Keratinocyte (primary cell): ENCODE results near the gene DOK4.

Experiments
- EZH2 ChIP-seq: IDR thresholded peaks from one replicate; pipeline ENCODE4 v1.6.1; 2012; ENCODE audit warnings: inconsistent platforms, mild to moderate bottlenecking, low read length, moderate library complexity
- TF ChIP-seq, protein P1 (sequence below), 3 experiments: IDR thresholded peaks in 1 of 3; conservative IDR thresholded peaks in 1 of 3; optimal IDR thresholded peaks in 1 of 3; 2 replicates in 2 of 3; 3 replicates in 1 of 3; pipeline versions ENCODE3 to v1.5.1; 2011; ENCODE audit warnings: low read length in 3 of 3, mild to moderate bottlenecking in 3 of 3, moderate library complexity in 2 of 3, control low read depth in 1 of 3, inconsistent platforms in 1 of 3; ENCODE audit not compliant: insufficient read depth in 2 of 3; ENCODE audit errors: extremely low read depth in 1 of 3

DNA sequence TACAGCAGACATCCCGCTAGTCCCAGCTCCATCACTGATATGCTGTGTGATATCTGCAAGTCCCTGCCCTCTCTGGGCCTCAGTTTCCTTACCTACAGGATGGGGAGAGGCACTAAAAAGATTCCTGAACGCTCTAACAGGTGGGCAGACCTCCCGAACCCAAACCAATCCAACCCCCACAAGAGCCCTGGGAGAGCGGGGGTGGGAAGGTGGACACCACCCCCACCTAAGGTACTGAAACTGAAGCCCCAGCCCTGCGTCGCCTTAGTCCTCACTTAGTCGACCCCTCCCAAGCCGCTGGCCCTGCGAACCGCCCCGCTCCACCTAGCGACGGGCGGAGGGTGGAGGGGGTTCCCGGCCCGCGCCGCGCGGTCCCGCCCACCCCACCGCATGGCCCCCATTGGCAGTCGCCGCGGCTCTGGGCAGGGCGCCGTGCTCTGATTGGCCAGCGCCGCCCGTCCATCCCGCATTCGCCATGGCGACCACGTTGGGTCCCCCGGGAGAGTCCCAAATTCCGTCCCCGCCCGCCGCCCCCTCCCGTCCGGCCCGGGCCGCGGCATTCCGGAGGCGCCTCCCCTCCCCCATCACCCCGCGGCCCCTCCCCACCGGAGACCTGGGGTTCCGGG is 49.5 kb upstream of the DOK4 start:
- TF ChIP-seq EZH2: no peak
- TF ChIP-seq, protein P1, sequence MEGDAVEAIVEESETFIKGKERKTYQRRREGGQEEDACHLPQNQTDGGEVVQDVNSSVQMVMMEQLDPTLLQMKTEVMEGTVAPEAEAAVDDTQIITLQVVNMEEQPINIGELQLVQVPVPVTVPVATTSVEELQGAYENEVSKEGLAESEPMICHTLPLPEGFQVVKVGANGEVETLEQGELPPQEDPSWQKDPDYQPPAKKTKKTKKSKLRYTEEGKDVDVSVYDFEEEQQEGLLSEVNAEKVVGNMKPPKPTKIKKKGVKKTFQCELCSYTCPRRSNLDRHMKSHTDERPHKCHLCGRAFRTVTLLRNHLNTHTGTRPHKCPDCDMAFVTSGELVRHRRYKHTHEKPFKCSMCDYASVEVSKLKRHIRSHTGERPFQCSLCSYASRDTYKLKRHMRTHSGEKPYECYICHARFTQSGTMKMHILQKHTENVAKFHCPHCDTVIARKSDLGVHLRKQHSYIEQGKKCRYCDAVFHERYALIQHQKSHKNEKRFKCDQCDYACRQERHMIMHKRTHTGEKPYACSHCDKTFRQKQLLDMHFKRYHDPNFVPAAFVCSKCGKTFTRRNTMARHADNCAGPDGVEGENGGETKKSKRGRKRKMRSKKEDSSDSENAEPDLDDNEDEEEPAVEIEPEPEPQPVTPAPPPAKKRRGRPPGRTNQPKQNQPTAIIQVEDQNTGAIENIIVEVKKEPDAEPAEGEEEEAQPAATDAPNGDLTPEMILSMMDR (optimal IDR thresholded peaks at IDR 0.05 in 1 of 3, IDR thresholded peaks at IDR 0.05 in 1 of 3, conservative IDR thresholded peaks at IDR 0.05 in 1 of 3; ENCODE audit: extremely low read depth in 1 of 3, insufficient read depth in 2 of 3, low read length in 3 of 3): peak in 1 of 3 experiments; percentile 15
